PC-3 (cell line): ENCODE data around the gene MYO1C. TPM values are rescaled to one million over a fixed set of nuclear protein-coding genes. Genes with fewer than 3 reads are reported as not detected.
A peak's percentile ranks its signal among the peaks of the same experiment; 100 is the strongest.
"Not testable (repeated sequence)": the region's sequence is repeated elsewhere in the genome, so short reads cannot be mapped to it uniquely, and the experiment has no call there.

Experiments
- ATAC-seq: fragments of 200-7000 bp; cut with Tn5 transposase; 2 replicates; pipeline ENCODE4 v1.9.1; 2020; ENCODE audit warnings: mild to moderate bottlenecking, moderate library complexity
- BruUV-seq: library from RNA; stranded (reverse); fragments of 400-500 nt; replicated peaks from 2 replicates; lab custom pipeline; 2021; lab: Mats Ljungman, UMichigan
- CTCF ChIA-PET: fragments of 300-600 bp; sonication (Branson Sonifier 250); formaldehyde crosslinking; loops from one replicate; lab custom pipeline; 2022; ENCODE audit warnings: antibody characterized with exemption; lab: Charles Lee
- POLR2A ChIA-PET: fragments of 300-600 bp; sonication (Branson Sonifier 250); formaldehyde crosslinking; loops from one replicate; lab custom pipeline; 2022; ENCODE audit warnings: antibody characterized with exemption; ENCODE audit not compliant: unreplicated experiment; lab: Charles Lee
- DNase-seq: peaks from one replicate; pipeline ENCODE4 v3.0.0-alpha.2; 2015
- H2AFZ ChIP-seq: fragments of 300-600 bp; sonication (generic); 2 replicates; pipeline ENCODE4 v1.6.0; 2016; ENCODE audit warnings: antibody characterized with exemption, low read length
- H3F3A ChIP-seq: fragments of 300-600 bp; sonication (generic); one replicate; pipeline ENCODE4 v1.6.0; 2017; ENCODE audit warnings: antibody characterized with exemption, low read length, control low read depth, mild to moderate bottlenecking; ENCODE audit not compliant: unreplicated experiment
- H3K27ac ChIP-seq: fragments of 300-600 bp; sonication (generic); 2 replicates; pipeline ENCODE4 v1.5.1; 2016; ENCODE audit warnings: mild to moderate bottlenecking, low read length
- H3K27me3 ChIP-seq: fragments of 300-600 bp; sonication (generic); 2 replicates; pipeline ENCODE4 v1.6.1; 2016; ENCODE audit warnings: low read length, mixed read lengths
- H3K36me3 ChIP-seq: fragments of 300-600 bp; sonication (generic); 2 replicates; pipeline ENCODE4 v1.6.1; 2016; ENCODE audit warnings: low read depth, mixed run types, low read length, mixed read lengths
- H3K4me1 ChIP-seq: fragments of 300-600 bp; sonication (generic); 2 replicates; pipeline ENCODE4 v1.5.1; 2016; ENCODE audit warnings: low read length; ENCODE audit not compliant: insufficient read depth
- H3K4me2 ChIP-seq: fragments of 300-600 bp; sonication (generic); 2 replicates; pipeline ENCODE4 v1.6.0; 2016; ENCODE audit warnings: low read length
- H3K4me3 ChIP-seq: fragments of 300-600 bp; sonication (generic); 2 replicates; pipeline ENCODE4 v1.5.1; 2016; ENCODE audit warnings: mild to moderate bottlenecking, low read length, mixed read lengths
- H3K79me2 ChIP-seq: fragments of 300-600 bp; sonication (generic); 2 replicates; pipeline ENCODE4 v1.6.1; 2017; ENCODE audit warnings: low read length, mixed read lengths
- H3K9ac ChIP-seq: fragments of 300-600 bp; sonication (generic); 2 replicates; pipeline ENCODE4 v1.6.0; 2016; ENCODE audit warnings: mild to moderate bottlenecking, low read length
- H3K9me2 ChIP-seq: fragments of 300-600 bp; sonication (generic); replicated peaks from 2 replicates; pipeline ENCODE4 v1.6.1; 2016; ENCODE audit warnings: mixed run types, low read length, mixed read lengths
- H3K9me3 ChIP-seq: fragments of 300-600 bp; sonication (generic); 2 replicates; pipeline ENCODE4 v1.6.1; 2016; ENCODE audit warnings: low read length, mixed read lengths
- H4K20me1 ChIP-seq: fragments of 300-600 bp; sonication (generic); 2 replicates; pipeline ENCODE4 v1.6.1; 2016; ENCODE audit warnings: low read length, mixed read lengths
- CTCF ChIP-seq: fragments of 300-600 bp; sonication (generic); conservative IDR thresholded peaks from 2 replicates; pipeline ENCODE4 v1.5.1; 2017; ENCODE audit warnings: antibody characterized with exemption, low read depth, mild to moderate bottlenecking, low read length
- EZH2 ChIP-seq: fragments of 300-600 bp; sonication (generic); IDR thresholded peaks from one replicate; pipeline ENCODE4 v1.6.1; 2017; ENCODE audit warnings: antibody characterized with exemption, mild to moderate bottlenecking, low read length; ENCODE audit not compliant: unreplicated experiment
- EZH2phosphoT487 ChIP-seq: fragments of 300-600 bp; sonication (generic); IDR thresholded peaks from 2 replicates; pipeline ENCODE4 v1.6.1; 2018; ENCODE audit warnings: mild to moderate bottlenecking, antibody characterized with exemption, low read length, borderline replicate concordance
- intact Hi-C: fragments of 100-400 bp; cut with micrococcal nuclease; formaldehyde crosslinking; loops from 2 replicates; pipeline ENCODE4 v1.9.0; 2023
- total RNA-seq: library from RNA; depleted of rRNA; stranded (reverse); fragments of >200 nt; gene quantifications from 2 replicates; pipeline ENCODE4 v1.2.3, GENCODE V29; 2014

MYO1C gene
- total RNA-seq, 1 experiment from 2014 or later: 76.4 TPM

- Histone ChIP-seq H3F3A (no peaks in the 10 kb centered on the region), H3K27ac (no peak overlapping the region), H3K4me1 (peaks cover 12% of the 10 kb centered on the region), H2AFZ (no peak overlapping the region), H3K9ac (no peak overlapping the region), H3K4me3 (no peak overlapping the region), H3K9me2 (no peaks in the 10 kb centered on the region), H3K79me2 (peaks cover 20% of the 10 kb centered on the region), H4K20me1 (no peaks in the 10 kb centered on the region), H3K27me3 (no peaks in the 10 kb centered on the region), H3K9me3 (no peaks in the 10 kb centered on the region), H3K4me2 (no peak overlapping the region), H3K36me3 (no peaks in the 10 kb centered on the region)
- no TSS peak for BruUV-seq
- DNase-seq (no peak), ATAC-seq (no peak)
- intact Hi-C loops: loop anchor here (10.0 kb wide), 1 partner anchor 147 kb away; no protein-coding TSS in a partner anchor
- POLR2A ChIA-PET: no interaction called here
- TF ChIP-seq EZH2 (no peak), EZH2phosphoT487 (no peak)
- CTCF ChIA-PET: no interaction called here
Measured at GRCh38 chr17:1511756-1512321, 19.4 kb upstream of the MYO1C start.

- no peak overlapping the region for H3K9ac ChIP-seq
- ATAC-seq (no peak), DNase-seq (no peak)
- no peak overlapping the region for H3K27ac ChIP-seq
- no peaks in the 10 kb centered on the region for H3K36me3 ChIP-seq
- H3K27me3 ChIP-seq: no peaks in the 10 kb centered on the region
- H3K9me3 ChIP-seq: no peaks in the 10 kb centered on the region
- POLR2A ChIA-PET: no interaction called here
- H3K4me3 ChIP-seq: no peak overlapping the region
- no peaks in the 10 kb centered on the region for H4K20me1 ChIP-seq
- TF ChIP-seq EZH2 (no peak), EZH2phosphoT487 (no peak), CTCF (no peak)
- H2AFZ ChIP-seq: no peak overlapping the region
- peaks cover 19% of the 10 kb centered on the region for H3K79me2 ChIP-seq
- intact Hi-C loops: loop anchor here (10.0 kb wide), 1 partner anchor 146 kb away; no protein-coding TSS in a partner anchor
- H3K4me2 ChIP-seq: no peak overlapping the region
- no TSS peak for BruUV-seq
- CTCF ChIA-PET: no interaction called here
- H3F3A ChIP-seq: no peaks in the 10 kb centered on the region
- H3K9me2 ChIP-seq: no peaks in the 10 kb centered on the region
- H3K4me1 ChIP-seq: peaks cover 12% of the 10 kb centered on the region
Measured at GRCh38 chr17:1511290-1511689, 18.8 kb upstream of the MYO1C start.

- Histone ChIP-seq H3K9ac (no peak overlapping the region), H4K20me1 (no peaks in the 10 kb centered on the region), H2AFZ (no peak overlapping the region), H3K27ac (0 out of 2 replicates have a peak overlapping the region, but pooled peaks have one; percentile 11), H3K9me3 (no peaks in the 10 kb centered on the region), H3F3A (no peaks in the 10 kb centered on the region), H3K4me1 (peaks cover 6% of the 10 kb centered on the region), H3K9me2 (no peaks in the 10 kb centered on the region), H3K36me3 (no peaks in the 10 kb centered on the region), H3K4me2 (no peak overlapping the region), H3K4me3 (no peak overlapping the region), H3K27me3 (no peaks in the 10 kb centered on the region), H3K79me2 (peaks cover 1% of the 10 kb centered on the region; the same call in 1 of the 2 replicates)
- intact Hi-C loops: no loop called here
- ChIA-PET POLR2A (no interaction called here), CTCF (no interaction called here)
- no TSS peak for BruUV-seq
- TF ChIP-seq CTCF (no peak), EZH2phosphoT487 (no peak), EZH2 (no peak)
- ATAC-seq (peak; percentile 43), DNase-seq (no peak)
Measured at GRCh38 chr17:1509290-1509881, 16.9 kb upstream of the MYO1C start.

GRCh38 chr17:1508709-1509108 lies 16.2 kb upstream of the MYO1C start:
- H3K27me3 ChIP-seq, DNase-seq, H3K4me3 ChIP-seq, H2AFZ ChIP-seq, H3K9me3 ChIP-seq, BruUV-seq, ATAC-seq, POLR2A ChIA-PET, H3K79me2 ChIP-seq, H3K36me3 ChIP-seq, H4K20me1 ChIP-seq, H3K27ac ChIP-seq, H3K9ac ChIP-seq, H3K4me2 ChIP-seq, H3K4me1 ChIP-seq, intact Hi-C loops, H3K9me2 ChIP-seq, CTCF ChIA-PET, H3F3A ChIP-seq: not testable (repeated sequence)
